ENCODE data around the gene SH3BP5L.

DNA sequence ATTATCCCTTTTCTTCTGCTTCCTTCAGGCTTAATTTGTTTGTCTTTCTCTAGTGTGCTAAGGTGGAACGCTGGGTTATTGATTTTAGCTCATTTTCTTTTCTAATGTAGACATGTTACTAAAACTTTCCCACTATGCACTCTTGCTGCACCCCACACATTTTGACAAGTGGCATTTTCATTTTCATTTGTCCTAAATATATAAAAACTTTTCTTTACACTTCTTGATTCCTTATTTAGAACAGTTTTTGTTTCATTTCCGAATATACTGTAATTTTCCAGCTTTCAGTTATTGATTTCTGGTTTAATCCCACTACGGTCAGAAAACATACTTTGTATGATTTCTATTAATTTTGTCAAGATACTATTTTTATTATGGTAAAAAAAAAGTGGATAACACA is 25.3 kb downstream of the SH3BP5L start:
- TF ChIP-seq, protein P1, sequence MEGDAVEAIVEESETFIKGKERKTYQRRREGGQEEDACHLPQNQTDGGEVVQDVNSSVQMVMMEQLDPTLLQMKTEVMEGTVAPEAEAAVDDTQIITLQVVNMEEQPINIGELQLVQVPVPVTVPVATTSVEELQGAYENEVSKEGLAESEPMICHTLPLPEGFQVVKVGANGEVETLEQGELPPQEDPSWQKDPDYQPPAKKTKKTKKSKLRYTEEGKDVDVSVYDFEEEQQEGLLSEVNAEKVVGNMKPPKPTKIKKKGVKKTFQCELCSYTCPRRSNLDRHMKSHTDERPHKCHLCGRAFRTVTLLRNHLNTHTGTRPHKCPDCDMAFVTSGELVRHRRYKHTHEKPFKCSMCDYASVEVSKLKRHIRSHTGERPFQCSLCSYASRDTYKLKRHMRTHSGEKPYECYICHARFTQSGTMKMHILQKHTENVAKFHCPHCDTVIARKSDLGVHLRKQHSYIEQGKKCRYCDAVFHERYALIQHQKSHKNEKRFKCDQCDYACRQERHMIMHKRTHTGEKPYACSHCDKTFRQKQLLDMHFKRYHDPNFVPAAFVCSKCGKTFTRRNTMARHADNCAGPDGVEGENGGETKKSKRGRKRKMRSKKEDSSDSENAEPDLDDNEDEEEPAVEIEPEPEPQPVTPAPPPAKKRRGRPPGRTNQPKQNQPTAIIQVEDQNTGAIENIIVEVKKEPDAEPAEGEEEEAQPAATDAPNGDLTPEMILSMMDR (IDR thresholded peaks at IDR 0.05) = no peak
- no peak for TF ChIP-seq POLR2A (IDR thresholded peaks at IDR 0.05)

Measured in prostate gland (tissue), 2 donors.